NCI-H345 treated with DMSO at 0.1 percent for 48 hours (cell line): ENCODE results near the gene MS4A18.

Experiments used
- DNase-seq: peaks from one replicate; lab custom pipeline; 2025; ENCODE audit not compliant: unreplicated experiment; lab: John Stamatoyannopoulos, UW

The MS4A18 gene

DNA sequence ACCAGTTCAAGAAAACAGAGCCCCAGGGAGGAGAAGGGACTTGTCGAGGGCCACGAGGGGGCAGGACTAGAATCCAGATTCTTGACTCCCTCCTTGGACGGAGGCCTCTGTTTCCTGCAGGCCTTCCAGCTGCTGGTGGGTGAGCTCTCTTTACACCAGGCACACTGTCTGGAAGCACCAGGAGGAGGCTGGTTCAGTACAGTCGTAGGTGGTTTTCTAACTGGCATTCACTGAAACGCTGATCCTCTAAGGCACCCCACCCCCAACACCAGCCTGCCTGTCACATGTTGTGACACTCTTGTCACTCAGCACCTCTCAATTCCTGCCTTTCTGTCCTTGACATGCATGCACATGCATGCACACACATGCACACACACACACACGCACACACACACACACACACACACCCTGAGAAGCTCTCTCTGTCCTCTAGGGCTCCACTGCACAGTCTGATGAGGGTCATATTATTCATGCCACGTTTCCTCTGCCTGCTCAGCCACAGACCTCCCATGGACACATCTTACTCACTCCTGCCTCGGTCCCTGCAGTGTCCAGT is 61.4 kb downstream of the MS4A18 start:
- no peak for DNase-seq

DNA sequence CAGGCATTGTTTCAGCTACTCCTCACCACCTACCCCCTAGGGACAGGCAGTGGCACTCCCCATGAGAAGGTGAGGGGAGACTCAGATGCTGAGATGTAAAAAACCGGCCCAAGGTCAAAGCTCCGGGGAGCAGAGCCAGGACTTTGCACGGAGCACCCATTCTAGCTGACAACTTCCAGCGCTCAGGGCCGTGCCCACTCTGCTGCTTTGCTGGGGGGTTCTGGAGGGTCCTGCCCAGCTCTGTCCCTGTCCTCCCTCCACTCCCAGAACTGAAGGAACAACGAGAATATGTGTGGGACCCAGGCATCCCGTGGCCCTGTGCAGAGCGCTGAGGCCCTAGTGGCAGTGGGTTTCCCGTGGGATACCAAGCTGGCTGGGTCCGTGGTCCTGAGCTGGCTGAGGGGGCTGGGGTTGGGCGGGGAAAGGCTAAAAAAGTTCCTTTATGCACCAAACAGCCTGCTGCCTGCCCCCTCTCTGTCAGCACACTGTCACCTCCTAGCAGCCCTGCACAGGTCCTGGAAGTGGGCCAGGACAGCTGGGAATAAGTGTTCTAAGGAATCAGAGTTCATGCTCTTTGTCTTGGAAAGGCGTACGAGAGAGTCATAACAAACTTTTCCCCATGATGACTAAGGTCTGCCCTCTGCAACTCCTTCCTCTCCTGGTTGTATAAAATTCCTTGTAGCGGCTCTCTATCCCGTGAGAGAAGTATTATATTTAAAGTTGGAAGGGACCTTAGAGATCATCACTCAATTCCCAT is 62.5 kb downstream of the MS4A18 start:
- DNase-seq, result no peak

DNA sequence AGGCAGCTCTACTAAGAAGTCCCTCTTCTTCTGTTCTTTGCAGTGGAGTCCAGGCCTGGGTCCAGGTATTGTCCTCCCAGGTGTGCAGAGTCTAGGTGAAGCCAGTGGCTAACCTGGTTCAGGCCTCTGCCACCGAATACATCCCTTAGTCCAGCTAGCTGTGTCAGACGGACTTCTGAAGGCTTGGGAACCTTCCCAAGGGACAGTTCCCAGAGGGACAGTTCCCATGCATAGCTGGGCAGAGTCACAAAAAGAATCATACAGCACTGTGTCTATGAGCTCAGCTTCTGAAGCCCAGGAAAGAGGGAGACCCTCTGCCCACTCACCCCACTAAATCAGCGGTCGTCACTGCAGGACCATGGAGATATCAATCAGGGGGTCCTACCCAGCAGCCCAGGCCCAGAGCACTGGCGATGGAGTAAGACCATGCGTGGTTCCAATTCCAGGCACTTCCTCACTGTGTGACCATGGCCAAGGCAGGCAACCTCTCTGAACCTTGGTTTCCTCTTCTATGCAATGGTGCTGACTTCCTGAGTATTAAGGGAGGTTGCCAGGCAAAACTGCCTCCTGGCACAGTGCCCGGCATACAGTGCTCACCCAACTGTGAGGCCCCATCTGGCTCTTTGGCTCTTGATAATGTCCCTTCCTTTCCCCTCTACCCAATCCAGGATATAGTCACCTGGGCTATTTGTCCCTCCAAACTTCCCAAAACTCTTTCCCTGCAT is 64.0 kb downstream of the MS4A18 start:
- no peak for DNase-seq

DNA sequence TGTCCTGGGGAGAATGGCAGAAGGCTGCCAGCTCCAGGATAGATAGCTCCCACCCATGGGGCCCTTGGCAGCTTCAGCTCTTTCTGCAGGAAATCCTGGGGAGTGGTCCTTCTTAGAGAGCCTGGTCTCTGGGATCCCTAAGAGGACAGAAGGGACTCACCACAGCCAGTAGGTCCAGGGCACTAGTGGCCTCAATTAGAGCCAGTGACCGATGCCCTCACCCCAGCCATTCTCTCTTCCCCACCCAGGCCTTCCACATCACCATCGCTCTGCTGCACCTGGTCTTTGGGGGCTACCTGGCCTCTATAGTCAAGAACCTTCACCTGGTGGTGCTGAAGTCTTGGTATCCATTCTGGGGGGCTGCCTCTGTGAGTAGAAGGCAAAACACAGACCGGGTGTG is 66.2 kb downstream of the MS4A18 start:
- DNase-seq, result no peak

DNA sequence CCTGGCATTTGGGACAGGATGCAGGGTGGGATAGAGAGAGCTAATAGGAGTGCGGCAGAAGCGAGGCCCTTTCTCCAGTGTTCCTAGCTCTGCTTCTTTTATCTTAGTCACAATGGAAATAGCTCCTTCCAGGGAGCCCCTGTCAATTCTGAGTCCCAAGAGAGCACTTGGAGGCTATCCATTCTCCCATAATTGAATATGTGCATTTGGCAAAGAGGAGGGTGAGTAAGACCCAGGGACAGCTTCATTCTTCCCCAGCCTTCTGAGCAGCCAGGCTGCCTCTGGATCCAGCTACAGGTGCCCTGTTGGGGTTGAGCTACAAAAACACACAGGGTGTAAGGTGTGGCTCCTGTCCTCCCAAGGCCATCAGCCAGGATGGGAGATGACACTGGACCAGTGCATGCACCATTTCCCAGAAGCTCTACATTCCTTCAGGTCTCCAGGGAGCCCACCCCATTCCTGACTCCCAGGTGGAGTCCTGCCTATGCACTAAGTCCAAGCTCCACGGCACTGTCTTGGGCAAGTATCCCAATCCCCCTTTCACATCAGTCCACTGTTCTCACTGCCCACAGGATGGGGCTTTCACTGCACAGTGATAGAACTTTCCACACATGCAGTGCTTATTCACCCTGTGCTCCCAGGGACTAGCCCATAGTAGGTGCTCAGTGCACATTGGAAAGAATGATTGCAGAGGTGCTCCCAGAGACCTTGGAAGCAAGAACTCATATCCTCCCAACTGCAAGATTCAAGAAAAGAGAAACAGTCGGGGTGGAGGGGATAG is 66.8 kb downstream of the MS4A18 start:
- DNase-seq, result no peak

DNA sequence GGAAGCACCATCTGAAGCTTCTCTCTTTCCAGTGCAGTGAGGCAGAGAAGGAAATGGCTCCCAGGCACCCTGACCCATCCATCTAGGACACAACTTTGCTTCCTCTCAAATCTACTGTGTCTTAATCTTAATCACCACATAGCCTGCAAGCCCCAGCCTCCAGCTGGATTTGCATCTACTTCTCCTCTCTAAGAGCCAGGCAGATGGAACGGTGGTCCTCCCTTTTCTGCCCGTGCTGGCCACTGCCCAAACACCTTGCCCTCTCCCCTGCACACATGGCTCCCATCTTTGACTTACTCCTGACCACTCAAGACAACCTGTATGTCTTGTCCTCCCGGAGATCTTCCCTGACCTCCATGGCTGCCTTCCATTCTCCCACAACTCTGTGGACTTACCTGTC is 68.0 kb downstream of the MS4A18 start:
- DNase-seq, result no peak
